GM12865 (cell line): ENCODE data around the gene DNAH3.
"Not testable (repeated sequence)": the region's sequence is repeated elsewhere in the genome, so short reads cannot be mapped to it uniquely, and the experiment has no call there.

Experiments
- DNase-seq: peaks from one replicate; pipeline ENCODE4 v3.0.0; 2010; ENCODE audit warnings: low read depth
- H3K4me3 ChIP-seq: 2 replicates; pipeline ENCODE4 v1.5.1; 2011; ENCODE audit warnings: mild to moderate bottlenecking, low read depth, low read length, control low read depth
- CTCF ChIP-seq: IDR thresholded peaks from 2 replicates; pipeline ENCODE4 v1.5.1; 2011; ENCODE audit warnings: low read length, control low read depth, low read depth, inconsistent platforms; ENCODE audit not compliant: insufficient read depth; ENCODE audit errors: missing control alignments

The DNAH3 gene

GRCh38 chr16:21060027-21060510 lies 90.6 kb downstream of the DNAH3 start:
- no peak for DNase-seq
- no peak overlapping the region for H3K4me3 ChIP-seq
- TF ChIP-seq CTCF, result no peak

GRCh38 chr16:21057875-21058274 lies 92.8 kb downstream of the DNAH3 start:
- no peak for TF ChIP-seq CTCF
- no peak for DNase-seq
- no peak overlapping the region for H3K4me3 ChIP-seq

- no peak overlapping the region for H3K4me3 ChIP-seq
- TF ChIP-seq CTCF, result no peak
- no peak for DNase-seq
Measured at GRCh38 chr16:21056396-21056795, 94.2 kb downstream of the DNAH3 start.

- not testable (repeated sequence) for DNase-seq
Measured at GRCh38 chr16:21055738-21056137, 94.9 kb downstream of the DNAH3 start.

GRCh38 chr16:21053590-21053989 lies 97.1 kb downstream of the DNAH3 start:
- H3K4me3 ChIP-seq, result no peak overlapping the region
- no peak for DNase-seq
- no peak for TF ChIP-seq CTCF

More at GRCh38 chr16:21055738-21056137, 94.9 kb downstream of the DNAH3 start:
- H3K4me3 ChIP-seq, result not testable (repeated sequence)

- H3K4me3 ChIP-seq, DNase-seq: not testable (repeated sequence)
Measured at GRCh38 chr16:21048091-21048912, 102.3 kb downstream of the DNAH3 start.

GRCh38 chr16:21038197-21038596 lies 112.4 kb downstream of the DNAH3 start:
- H3K4me3 ChIP-seq, result no peak overlapping the region
- no peak for TF ChIP-seq CTCF
- no peak for DNase-seq

GRCh38 chr16:21037736-21038135 lies 112.9 kb downstream of the DNAH3 start:
- no peak overlapping the region for H3K4me3 ChIP-seq
- no peak for TF ChIP-seq CTCF
- DNase-seq, result no peak
